Body of pancreas (tissue), 4 donors: ENCODE data around the gene ATP8B4.

Experiments used
- POLR2A ChIP-seq, 3 donors: fragments of 450-650 bp; IDR thresholded peaks; one replicate each; pipeline ENCODE4 v1.6.1; 2016; ENCODE audit warnings: antibody characterized with exemption in 3 of 3, mild to moderate bottlenecking in 2 of 3
- TF ChIP-seq, protein P1 (sequence below), 7 experiments: fragments of 450-650 bp in 4 of 7; fragments of 200-600 bp in 3 of 7; sonication (generic) in 3 of 7; IDR thresholded peaks; one replicate each; pipeline ENCODE4 v1.5.1; 2016 to 2019; ENCODE audit warnings: antibody characterized with exemption in 7 of 7

- TF ChIP-seq, protein P1, sequence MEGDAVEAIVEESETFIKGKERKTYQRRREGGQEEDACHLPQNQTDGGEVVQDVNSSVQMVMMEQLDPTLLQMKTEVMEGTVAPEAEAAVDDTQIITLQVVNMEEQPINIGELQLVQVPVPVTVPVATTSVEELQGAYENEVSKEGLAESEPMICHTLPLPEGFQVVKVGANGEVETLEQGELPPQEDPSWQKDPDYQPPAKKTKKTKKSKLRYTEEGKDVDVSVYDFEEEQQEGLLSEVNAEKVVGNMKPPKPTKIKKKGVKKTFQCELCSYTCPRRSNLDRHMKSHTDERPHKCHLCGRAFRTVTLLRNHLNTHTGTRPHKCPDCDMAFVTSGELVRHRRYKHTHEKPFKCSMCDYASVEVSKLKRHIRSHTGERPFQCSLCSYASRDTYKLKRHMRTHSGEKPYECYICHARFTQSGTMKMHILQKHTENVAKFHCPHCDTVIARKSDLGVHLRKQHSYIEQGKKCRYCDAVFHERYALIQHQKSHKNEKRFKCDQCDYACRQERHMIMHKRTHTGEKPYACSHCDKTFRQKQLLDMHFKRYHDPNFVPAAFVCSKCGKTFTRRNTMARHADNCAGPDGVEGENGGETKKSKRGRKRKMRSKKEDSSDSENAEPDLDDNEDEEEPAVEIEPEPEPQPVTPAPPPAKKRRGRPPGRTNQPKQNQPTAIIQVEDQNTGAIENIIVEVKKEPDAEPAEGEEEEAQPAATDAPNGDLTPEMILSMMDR (IDR thresholded peaks at IDR 0.05), result no peak
- no peak for TF ChIP-seq POLR2A (IDR thresholded peaks at IDR 0.05)
Observed at GRCh38 chr15:49813625-49814024, 305.4 kb downstream of the ATP8B4 start.
